Smooth muscle cell (in vitro differentiated cells): Measurements from ENCODE around the gene KHNYN. TPM values are rescaled to one million over a fixed set of nuclear protein-coding genes. Genes with fewer than 3 reads are reported as not detected.

Source experiments
- DNase-seq: peaks from one replicate; lab custom pipeline; 2025; ENCODE audit not compliant: unreplicated experiment; lab: John Stamatoyannopoulos, UW
- H2AFZ ChIP-seq: fragments of 200-600 bp; sonication (generic); 2 replicates; pipeline ENCODE4 v1.6.0; 2016; ENCODE audit warnings: antibody characterized with exemption, low read depth, mild to moderate bottlenecking
- H3F3A ChIP-seq: fragments of 200-600 bp; sonication (generic); 2 replicates; pipeline ENCODE4 v1.6.0; 2017; ENCODE audit warnings: antibody characterized with exemption, low read depth
- H3K27ac ChIP-seq: fragments of 200-600 bp; sonication (generic); 2 replicates; pipeline ENCODE4 v1.5.1; 2016; ENCODE audit warnings: low read depth, mild to moderate bottlenecking
- H3K27me3 ChIP-seq: fragments of 200-600 bp; sonication (generic); 2 replicates; pipeline ENCODE4 v1.6.1; 2016; ENCODE audit warnings: low read depth, mild to moderate bottlenecking
- H3K36me3 ChIP-seq: fragments of 200-600 bp; sonication (generic); 2 replicates; pipeline ENCODE4 v1.5.1; 2016; ENCODE audit warnings: low read depth
- H3K4me1 ChIP-seq: fragments of 200-600 bp; sonication (generic); 2 replicates; pipeline ENCODE4 v1.5.1; 2016; ENCODE audit warnings: low read depth
- H3K4me2 ChIP-seq: fragments of 200-600 bp; sonication (generic); 2 replicates; pipeline ENCODE4 v1.6.0; 2016; ENCODE audit warnings: mild to moderate bottlenecking
- H3K4me3 ChIP-seq: fragments of 200-600 bp; sonication (generic); 2 replicates; pipeline ENCODE4 v1.5.1; 2016; ENCODE audit warnings: mild to moderate bottlenecking
- H3K79me2 ChIP-seq: fragments of 200-600 bp; sonication (generic); 2 replicates; pipeline ENCODE4 v1.6.0; 2016; ENCODE audit warnings: low read depth, mild to moderate bottlenecking
- H3K9ac ChIP-seq: fragments of 200-600 bp; sonication (generic); 2 replicates; pipeline ENCODE4 v1.6.0; 2016; ENCODE audit warnings: low read depth
- H3K9me3 ChIP-seq: fragments of 200-600 bp; sonication (generic); replicated peaks from 2 replicates; pipeline ENCODE4 v1.5.1; 2016; ENCODE audit warnings: low read depth
- H4K20me1 ChIP-seq: fragments of 200-600 bp; sonication (generic); 2 replicates; pipeline ENCODE4 v1.6.0; 2016; ENCODE audit warnings: low read depth
- WGBS: methylation state at CpG from one replicate; pipeline ENCODE4 v1.1.7; 2016; ENCODE audit warnings: low lambda C conversion rate; 5-methylcytosine and 5-hydroxymethylcytosine counted together
- polyA plus RNA-seq: library from polyadenylated mRNA; unstranded; fragments of >200 nt; fragmentation: Nextera tagmentation; extraction: Ambion mirVana; gene quantifications from 2 replicates; pipeline ENCODE4 v1.2.1, GENCODE V29; 2016
- total RNA-seq: library from RNA; depleted of rRNA; stranded (reverse); fragments of >200 nt; gene quantifications from 2 replicates; pipeline ENCODE4 v1.2.3, GENCODE V29; 2014
- TF ChIP-seq, protein P1 (sequence below): fragments of 200-600 bp; sonication (generic); IDR thresholded peaks from 2 replicates; pipeline ENCODE4 v1.5.1; 2017; ENCODE audit warnings: borderline replicate concordance, mild to moderate bottlenecking, antibody characterized with exemption; ENCODE audit not compliant: insufficient read depth, poor library complexity, severe bottlenecking

The KHNYN gene
- total and polyA plus RNA-seq, 2 experiments from 2014 or later = 28.2 to 43.1 TPM

GRCh38 chr14:24407608-24408325, 22.0 kb upstream of the KHNYN start:
- Histone ChIP-seq H2AFZ (no peak overlapping the region), H3K4me3 (no peak overlapping the region), H3K79me2 (peaks cover 29% of the 10 kb centered on the region), H3K36me3 (no peaks in the 10 kb centered on the region), H3K27me3 (no peaks in the 10 kb centered on the region), H3F3A (no peaks in the 10 kb centered on the region), H3K9me3 (no peaks in the 10 kb centered on the region), H3K9ac (no peak overlapping the region), H4K20me1 (peaks cover 45% of the 10 kb centered on the region), H3K4me1 (peaks cover 5% of the 10 kb centered on the region), H3K4me2 (no peak overlapping the region), H3K27ac (no peak overlapping the region)
- TF ChIP-seq, protein P1, sequence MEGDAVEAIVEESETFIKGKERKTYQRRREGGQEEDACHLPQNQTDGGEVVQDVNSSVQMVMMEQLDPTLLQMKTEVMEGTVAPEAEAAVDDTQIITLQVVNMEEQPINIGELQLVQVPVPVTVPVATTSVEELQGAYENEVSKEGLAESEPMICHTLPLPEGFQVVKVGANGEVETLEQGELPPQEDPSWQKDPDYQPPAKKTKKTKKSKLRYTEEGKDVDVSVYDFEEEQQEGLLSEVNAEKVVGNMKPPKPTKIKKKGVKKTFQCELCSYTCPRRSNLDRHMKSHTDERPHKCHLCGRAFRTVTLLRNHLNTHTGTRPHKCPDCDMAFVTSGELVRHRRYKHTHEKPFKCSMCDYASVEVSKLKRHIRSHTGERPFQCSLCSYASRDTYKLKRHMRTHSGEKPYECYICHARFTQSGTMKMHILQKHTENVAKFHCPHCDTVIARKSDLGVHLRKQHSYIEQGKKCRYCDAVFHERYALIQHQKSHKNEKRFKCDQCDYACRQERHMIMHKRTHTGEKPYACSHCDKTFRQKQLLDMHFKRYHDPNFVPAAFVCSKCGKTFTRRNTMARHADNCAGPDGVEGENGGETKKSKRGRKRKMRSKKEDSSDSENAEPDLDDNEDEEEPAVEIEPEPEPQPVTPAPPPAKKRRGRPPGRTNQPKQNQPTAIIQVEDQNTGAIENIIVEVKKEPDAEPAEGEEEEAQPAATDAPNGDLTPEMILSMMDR = no peak
- no peak for DNase-seq
- 96% methylated on average over 15 of the region's 18 CpGs for WGBS

DNA sequence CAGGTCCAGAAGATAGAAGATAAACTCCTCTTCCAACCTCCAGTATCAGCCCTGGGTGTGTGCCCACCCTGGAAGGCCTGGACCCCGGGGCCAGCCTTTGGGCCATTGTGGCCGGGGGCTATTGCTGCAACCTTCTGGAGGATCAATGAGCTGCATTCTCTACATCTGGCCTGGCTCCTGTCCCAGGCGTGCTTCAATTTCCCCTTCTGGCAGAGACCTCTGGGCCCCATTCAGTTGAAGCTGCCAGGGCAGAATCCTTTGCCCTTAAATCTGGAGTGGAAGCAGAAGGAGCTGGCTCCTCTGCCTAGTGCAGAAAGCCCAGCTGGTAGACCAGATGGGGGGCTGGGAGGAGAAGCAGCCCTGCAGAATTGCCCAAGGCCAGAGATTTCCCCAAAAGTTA, 21.0 kb upstream of the KHNYN start:
- peaks cover 35% of the 10 kb centered on the region for H4K20me1 ChIP-seq
- H3K4me3 ChIP-seq = no peak overlapping the region
- TF ChIP-seq, protein P1 = no peak
- no peak for DNase-seq
- H3K9me3 ChIP-seq = no peaks in the 10 kb centered on the region
- no peak overlapping the region for H3K4me2 ChIP-seq
- H3K36me3 ChIP-seq = no peaks in the 10 kb centered on the region
- H3F3A ChIP-seq = no peaks in the 10 kb centered on the region
- H3K4me1 ChIP-seq = no peaks in the 10 kb centered on the region
- no peak overlapping the region for H3K9ac ChIP-seq
- H3K27me3 ChIP-seq = no peaks in the 10 kb centered on the region
- H3K79me2 ChIP-seq = peaks cover 21% of the 10 kb centered on the region
- H2AFZ ChIP-seq = no peak overlapping the region
- WGBS = 96% methylated on average over 3 of the region's 3 CpGs
- H3K27ac ChIP-seq = no peak overlapping the region

DNA sequence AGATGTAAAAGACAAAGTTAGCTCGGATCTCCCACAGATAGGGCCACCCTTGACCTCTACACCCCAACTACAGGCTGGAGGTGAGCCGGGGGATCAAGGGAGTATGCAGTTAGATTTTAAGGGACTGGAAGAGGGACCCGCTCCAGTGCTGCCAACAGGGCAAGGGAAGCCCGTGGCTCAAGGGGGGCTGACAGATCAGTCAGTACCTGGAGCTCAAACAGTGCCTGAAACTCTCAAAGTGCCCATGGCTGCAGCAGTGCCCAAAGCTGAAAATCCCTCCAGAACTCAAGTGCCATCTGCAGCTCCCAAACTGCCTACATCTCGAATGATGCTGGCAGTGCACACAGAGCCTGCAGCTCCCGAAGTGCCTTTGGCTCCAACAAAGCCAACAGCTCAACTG, 20.6 kb upstream of the KHNYN start:
- Histone ChIP-seq H3K9me3 (no peaks in the 10 kb centered on the region), H4K20me1 (peaks cover 31% of the 10 kb centered on the region), H3K27me3 (no peaks in the 10 kb centered on the region), H3F3A (no peaks in the 10 kb centered on the region), H3K9ac (no peak overlapping the region), H2AFZ (no peak overlapping the region), H3K27ac (no peak overlapping the region), H3K36me3 (no peaks in the 10 kb centered on the region), H3K79me2 (peaks cover 17% of the 10 kb centered on the region), H3K4me1 (no peaks in the 10 kb centered on the region), H3K4me3 (no peak overlapping the region), H3K4me2 (no peak overlapping the region)
- WGBS = 88% methylated on average over 6 of the region's 6 CpGs
- DNase-seq = no peak
- TF ChIP-seq, protein P1 = no peak

DNA sequence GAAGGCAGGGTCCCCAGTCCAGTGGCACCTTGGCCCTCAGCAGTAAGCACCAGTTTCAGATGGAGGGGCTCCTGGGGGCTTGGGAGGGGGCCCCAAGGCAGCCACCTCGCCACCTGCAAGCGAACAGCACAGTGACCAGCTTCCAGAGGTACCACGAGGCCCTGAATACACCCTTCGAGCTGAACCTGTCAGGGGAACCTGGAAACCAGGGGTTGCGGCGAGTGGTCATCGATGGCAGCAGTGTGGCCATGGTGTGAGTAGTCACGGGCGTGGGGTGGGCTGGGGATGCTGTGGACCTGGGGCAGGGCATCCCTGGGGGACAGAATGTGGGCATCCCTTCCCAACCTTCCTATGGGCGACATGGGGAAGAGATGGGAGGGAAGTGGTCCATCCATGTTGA, 19.8 kb upstream of the KHNYN start:
- Histone ChIP-seq H3F3A (no peaks in the 10 kb centered on the region), H3K27ac (no peak overlapping the region), H3K27me3 (no peaks in the 10 kb centered on the region), H3K9me3 (no peaks in the 10 kb centered on the region), H2AFZ (no peak overlapping the region), H3K36me3 (no peaks in the 10 kb centered on the region), H3K4me1 (no peaks in the 10 kb centered on the region), H4K20me1 (peaks cover 24% of the 10 kb centered on the region), H3K79me2 (peaks cover 11% of the 10 kb centered on the region), H3K4me3 (no peak overlapping the region), H3K9ac (no peak overlapping the region), H3K4me2 (no peak overlapping the region)
- TF ChIP-seq, protein P1 = no peak
- WGBS = 99% methylated on average over 10 of the region's 10 CpGs
- no peak for DNase-seq
